SK-N-SH treated with all-trans-retinoic acid at 6 μM for 48 hours (cell line): ENCODE data around the gene TSHZ1.
A peak's percentile ranks its signal among the peaks of the same experiment; 100 is the strongest.

Experiments
- ATAC-seq: fragments of 200-7000 bp; cut with Tn5 transposase; 3 replicates; pipeline ENCODE4 v1.9.1; 2020; ENCODE audit warnings: mild to moderate bottlenecking, moderate library complexity
- ARNTL ChIP-seq: fragments of 450-650 bp; formaldehyde crosslinking; IDR thresholded peaks from 2 replicates; pipeline ENCODE4 v1.5.0; 2020; ENCODE audit warnings: low read depth, mild to moderate bottlenecking, moderate library complexity, borderline replicate concordance
- BACH2 ChIP-seq: fragments of 250-450 bp; sonication (Bioruptor Pico); IDR thresholded peaks from 2 replicates; pipeline ENCODE4 v1.9.0; 2021; ENCODE audit warnings: mild to moderate bottlenecking, borderline replicate concordance
- CSDC2 ChIP-seq: fragments of 250-450 bp; sonication (Bioruptor Pico); IDR thresholded peaks from 2 replicates; pipeline ENCODE4 v1.5.0; 2020; ENCODE audit warnings: mild to moderate bottlenecking, moderate library complexity
- ESRRG ChIP-seq: fragments of 250-450 bp; sonication (Bioruptor Pico); IDR thresholded peaks from 2 replicates; pipeline ENCODE4 v1.6.1; 2021; ENCODE audit warnings: mild to moderate bottlenecking
- GLIS3 ChIP-seq: fragments of 250-450 bp; sonication (Bioruptor Pico); IDR thresholded peaks from 2 replicates; pipeline ENCODE4 v1.5.0; 2020; ENCODE audit warnings: mild to moderate bottlenecking, moderate library complexity
- ISL1 ChIP-seq: fragments of 250-450 bp; sonication (Bioruptor Pico); IDR thresholded peaks from 2 replicates; pipeline ENCODE4 v2.1.2; 2022; ENCODE audit warnings: mild to moderate bottlenecking, moderate library complexity
- PPARA ChIP-seq: fragments of 250-450 bp; sonication (Bioruptor Pico); IDR thresholded peaks from 2 replicates; pipeline ENCODE4 v1.5.0; 2020; ENCODE audit warnings: mild to moderate bottlenecking, borderline replicate concordance
- RARB ChIP-seq: fragments of 250-450 bp; sonication (Bioruptor Pico); IDR thresholded peaks from 2 replicates; pipeline ENCODE4 v1.8.0; 2021; ENCODE audit warnings: mild to moderate bottlenecking, moderate library complexity
- SNAI2 ChIP-seq: fragments of 250-450 bp; sonication (Bioruptor Pico); IDR thresholded peaks from 2 replicates; pipeline ENCODE4 v1.5.0; 2020; ENCODE audit warnings: mild to moderate bottlenecking, moderate library complexity
- TOX ChIP-seq: fragments of 250-450 bp; sonication (Bioruptor Pico); IDR thresholded peaks from 2 replicates; pipeline ENCODE4 v1.8.0; 2021; ENCODE audit warnings: mild to moderate bottlenecking, moderate library complexity, borderline replicate concordance
- ZC3H10 ChIP-seq: fragments of 250-450 bp; sonication (Bioruptor Pico); IDR thresholded peaks from 2 replicates; pipeline ENCODE4 v1.5.1; 2021; ENCODE audit warnings: mild to moderate bottlenecking, moderate library complexity
- ZFP3 ChIP-seq: fragments of 250-450 bp; sonication (Bioruptor Pico); IDR thresholded peaks from 2 replicates; pipeline ENCODE4 v1.5.0; 2020; ENCODE audit warnings: mild to moderate bottlenecking, moderate library complexity
- ZNF565 ChIP-seq: fragments of 450-650 bp; formaldehyde crosslinking; conservative IDR thresholded peaks from 2 replicates; pipeline ENCODE4 v1.5.0; 2020; ENCODE audit warnings: low read depth, mild to moderate bottlenecking, moderate library complexity
- ZNF70 ChIP-seq: fragments of 450-650 bp; formaldehyde crosslinking; IDR thresholded peaks from 2 replicates; pipeline ENCODE4 v1.5.0; 2020; ENCODE audit warnings: mild to moderate bottlenecking, moderate library complexity
- ZNF8 ChIP-seq: fragments of 450-650 bp; formaldehyde crosslinking; IDR thresholded peaks from 2 replicates; pipeline ENCODE4 v1.5.0; 2020; ENCODE audit warnings: mild to moderate bottlenecking, moderate library complexity
- TF ChIP-seq, protein P1 (sequence below): fragments of 250-450 bp; sonication (Bioruptor Pico); IDR thresholded peaks from 2 replicates; pipeline ENCODE4 v1.5.1; 2021; ENCODE audit warnings: mild to moderate bottlenecking, moderate library complexity
- TF ChIP-seq, protein P2 (sequence below): fragments of 250-450 bp; sonication (Bioruptor Pico); IDR thresholded peaks from 2 replicates; pipeline ENCODE4 v1.8.0; 2021; ENCODE audit warnings: low read depth, mild to moderate bottlenecking, moderate library complexity, borderline replicate concordance
- TF ChIP-seq, protein P3 (sequence below): fragments of 250-450 bp; sonication (Bioruptor Pico); IDR thresholded peaks from 2 replicates; pipeline ENCODE4 v1.8.0; 2020; ENCODE audit warnings: mild to moderate bottlenecking, moderate library complexity, borderline replicate concordance

TSHZ1 gene

DNA sequence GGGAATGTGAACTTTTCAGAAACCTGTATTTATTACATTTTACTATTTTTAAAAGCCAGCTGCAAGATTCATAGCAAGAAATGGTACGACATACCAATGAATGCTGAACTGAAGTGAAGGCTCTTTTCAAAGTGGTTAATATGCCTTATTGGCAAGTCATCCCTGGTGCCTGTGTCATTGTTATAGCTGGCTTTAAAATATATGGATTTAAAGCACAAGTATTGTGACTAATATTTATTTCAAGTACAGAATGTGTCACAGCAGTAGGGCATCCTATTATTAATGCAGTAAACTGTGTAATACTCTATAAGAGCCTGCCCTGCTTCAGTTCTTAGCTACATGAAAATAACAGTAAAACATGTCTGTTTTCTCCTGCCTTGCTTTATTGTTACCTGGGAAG is 10.8 kb downstream of the TSHZ1 start:
- TF ChIP-seq ARNTL (CRISPR knock-in tag), result no peak
- no peak for ATAC-seq

DNA sequence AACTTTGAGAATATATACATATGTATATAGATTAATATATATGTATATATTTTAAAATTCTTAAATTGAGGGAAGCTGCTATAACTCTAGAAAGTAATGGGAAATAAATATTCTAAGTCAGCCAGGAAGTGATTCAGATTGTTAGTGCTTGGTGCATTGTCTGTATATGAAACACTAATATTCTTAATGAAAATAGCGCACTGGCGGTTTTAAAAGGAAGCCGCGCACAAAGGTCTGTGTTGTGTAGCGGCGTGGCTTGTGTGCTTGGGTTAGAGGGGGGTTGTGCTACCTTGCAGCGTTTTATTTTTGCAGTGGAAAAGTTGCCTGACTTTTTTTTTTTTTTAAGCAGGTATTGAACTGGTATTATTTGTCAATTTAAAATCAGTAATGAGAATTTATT is 11.3 kb downstream of the TSHZ1 start:
- no peak for ATAC-seq
- TF ChIP-seq PPARA (CRISPR knock-in tag) (no peak), GLIS3 (no peak), ISL1 (CRISPR knock-in tag) (no peak), SNAI2 (CRISPR knock-in tag) (no peak), ESRRG (CRISPR knock-in tag) (no peak), ZNF565 (CRISPR knock-in tag) (no peak), ZC3H10 (CRISPR knock-in tag) (no peak), ZNF8 (CRISPR knock-in tag) (no peak)
- TF ChIP-seq, protein P1, sequence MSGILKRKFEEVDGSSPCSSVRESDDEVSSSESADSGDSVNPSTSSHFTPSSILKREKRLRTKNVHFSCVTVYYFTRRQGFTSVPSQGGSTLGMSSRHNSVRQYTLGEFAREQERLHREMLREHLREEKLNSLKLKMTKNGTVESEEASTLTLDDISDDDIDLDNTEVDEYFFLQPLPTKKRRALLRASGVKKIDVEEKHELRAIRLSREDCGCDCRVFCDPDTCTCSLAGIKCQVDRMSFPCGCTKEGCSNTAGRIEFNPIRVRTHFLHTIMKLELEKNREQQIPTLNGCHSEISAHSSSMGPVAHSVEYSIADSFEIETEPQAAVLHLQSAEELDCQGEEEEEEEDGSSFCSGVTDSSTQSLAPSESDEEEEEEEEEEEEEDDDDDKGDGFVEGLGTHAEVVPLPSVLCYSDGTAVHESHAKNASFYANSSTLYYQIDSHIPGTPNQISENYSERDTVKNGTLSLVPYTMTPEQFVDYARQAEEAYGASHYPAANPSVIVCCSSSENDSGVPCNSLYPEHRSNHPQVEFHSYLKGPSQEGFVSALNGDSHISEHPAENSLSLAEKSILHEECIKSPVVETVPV (CRISPR knock-in tag), result no peak

DNA sequence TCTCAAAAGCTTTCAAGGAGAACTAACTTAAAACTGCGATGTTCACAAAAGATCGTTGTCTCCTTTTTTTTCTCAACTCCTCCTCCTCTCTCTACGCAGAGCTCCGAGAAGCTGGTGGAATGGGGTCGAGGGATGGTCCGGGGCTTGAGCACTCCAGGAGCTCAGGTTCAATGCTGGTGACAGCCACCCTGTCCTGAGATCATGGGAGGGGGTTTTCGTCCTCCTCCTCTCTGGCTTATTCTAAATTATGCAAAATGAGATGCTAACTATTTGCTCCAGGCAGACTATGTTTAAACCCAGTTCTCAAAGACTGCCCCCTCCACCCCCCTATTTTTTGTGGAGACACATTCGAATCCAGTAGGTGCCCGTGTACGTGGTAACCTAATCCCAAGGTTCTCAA is 11.8 kb downstream of the TSHZ1 start:
- no peak for ATAC-seq
- TF ChIP-seq BACH2 (CRISPR knock-in tag) (no peak), TOX (CRISPR knock-in tag) (no peak), ISL1 (CRISPR knock-in tag) (no peak), ESRRG (CRISPR knock-in tag) (no peak), ZNF70 (CRISPR knock-in tag) (no peak), SNAI2 (CRISPR knock-in tag) (no peak), RARB (CRISPR knock-in tag) (no peak), CSDC2 (CRISPR knock-in tag) (no peak), ARNTL (CRISPR knock-in tag) (no peak), ZNF565 (CRISPR knock-in tag) (no peak), ZFP3 (CRISPR knock-in tag) (no peak), ZNF8 (CRISPR knock-in tag) (no peak), PPARA (CRISPR knock-in tag) (no peak)
- TF ChIP-seq, protein P1 (CRISPR knock-in tag), result no peak
- TF ChIP-seq, protein P2, sequence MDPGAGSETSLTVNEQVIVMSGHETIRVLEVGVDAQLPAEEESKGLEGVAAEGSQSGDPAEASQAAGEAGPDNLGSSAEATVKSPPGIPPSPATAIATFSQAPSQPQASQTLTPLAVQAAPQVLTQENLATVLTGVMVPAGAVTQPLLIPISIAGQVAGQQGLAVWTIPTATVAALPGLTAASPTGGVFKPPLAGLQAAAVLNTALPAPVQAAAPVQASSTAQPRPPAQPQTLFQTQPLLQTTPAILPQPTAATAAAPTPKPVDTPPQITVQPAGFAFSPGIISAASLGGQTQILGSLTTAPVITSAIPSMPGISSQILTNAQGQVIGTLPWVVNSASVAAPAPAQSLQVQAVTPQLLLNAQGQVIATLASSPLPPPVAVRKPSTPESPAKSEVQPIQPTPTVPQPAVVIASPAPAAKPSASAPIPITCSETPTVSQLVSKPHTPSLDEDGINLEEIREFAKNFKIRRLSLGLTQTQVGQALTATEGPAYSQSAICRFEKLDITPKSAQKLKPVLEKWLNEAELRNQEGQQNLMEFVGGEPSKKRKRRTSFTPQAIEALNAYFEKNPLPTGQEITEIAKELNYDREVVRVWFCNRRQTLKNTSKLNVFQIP (CRISPR knock-in tag), result no peak
- TF ChIP-seq, protein P3, sequence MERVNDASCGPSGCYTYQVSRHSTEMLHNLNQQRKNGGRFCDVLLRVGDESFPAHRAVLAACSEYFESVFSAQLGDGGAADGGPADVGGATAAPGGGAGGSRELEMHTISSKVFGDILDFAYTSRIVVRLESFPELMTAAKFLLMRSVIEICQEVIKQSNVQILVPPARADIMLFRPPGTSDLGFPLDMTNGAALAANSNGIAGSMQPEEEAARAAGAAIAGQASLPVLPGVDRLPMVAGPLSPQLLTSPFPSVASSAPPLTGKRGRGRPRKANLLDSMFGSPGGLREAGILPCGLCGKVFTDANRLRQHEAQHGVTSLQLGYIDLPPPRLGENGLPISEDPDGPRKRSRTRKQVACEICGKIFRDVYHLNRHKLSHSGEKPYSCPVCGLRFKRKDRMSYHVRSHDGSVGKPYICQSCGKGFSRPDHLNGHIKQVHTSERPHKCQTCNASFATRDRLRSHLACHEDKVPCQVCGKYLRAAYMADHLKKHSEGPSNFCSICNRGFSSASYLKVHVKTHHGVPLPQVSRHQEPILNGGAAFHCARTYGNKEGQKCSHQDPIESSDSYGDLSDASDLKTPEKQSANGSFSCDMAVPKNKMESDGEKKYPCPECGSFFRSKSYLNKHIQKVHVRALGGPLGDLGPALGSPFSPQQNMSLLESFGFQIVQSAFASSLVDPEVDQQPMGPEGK (CRISPR knock-in tag), result no peak

DNA sequence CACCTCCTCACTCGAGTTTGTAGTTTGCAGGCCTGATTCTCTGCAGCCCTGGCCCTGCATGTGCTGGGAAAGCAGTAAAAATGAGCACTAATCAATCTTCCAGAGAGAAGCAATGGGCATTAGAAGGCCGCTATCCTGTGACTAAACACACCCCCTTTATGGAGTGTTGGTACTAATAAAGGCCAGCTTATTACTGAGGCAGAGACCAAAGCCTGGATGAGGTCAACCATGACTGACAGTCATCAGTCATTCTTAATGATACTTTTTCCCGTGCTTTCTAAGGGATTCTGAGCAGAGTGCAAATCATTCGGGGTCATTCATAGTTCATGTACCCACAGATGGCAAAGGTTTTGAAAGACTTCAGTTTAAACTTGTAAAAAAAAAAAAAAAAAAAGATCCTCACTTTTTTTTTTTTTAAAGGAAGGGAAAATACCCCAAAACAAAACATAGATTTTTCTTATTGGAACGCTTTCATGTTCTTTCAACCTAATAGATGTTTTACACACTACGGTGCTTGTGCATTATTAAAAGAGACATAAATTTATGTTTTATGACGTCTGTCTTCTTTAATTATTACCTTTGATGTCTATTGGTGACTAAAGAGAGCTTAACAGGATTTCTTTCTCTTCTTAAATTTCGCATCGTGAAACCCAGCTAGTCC is 13.2 kb downstream of the TSHZ1 start:
- peak; percentile 58 for TF ChIP-seq ISL1 (CRISPR knock-in tag)
- TF ChIP-seq PPARA (CRISPR knock-in tag), result no peak
- peak; percentile 55; the same call in 2 of the 3 replicates for ATAC-seq

DNA sequence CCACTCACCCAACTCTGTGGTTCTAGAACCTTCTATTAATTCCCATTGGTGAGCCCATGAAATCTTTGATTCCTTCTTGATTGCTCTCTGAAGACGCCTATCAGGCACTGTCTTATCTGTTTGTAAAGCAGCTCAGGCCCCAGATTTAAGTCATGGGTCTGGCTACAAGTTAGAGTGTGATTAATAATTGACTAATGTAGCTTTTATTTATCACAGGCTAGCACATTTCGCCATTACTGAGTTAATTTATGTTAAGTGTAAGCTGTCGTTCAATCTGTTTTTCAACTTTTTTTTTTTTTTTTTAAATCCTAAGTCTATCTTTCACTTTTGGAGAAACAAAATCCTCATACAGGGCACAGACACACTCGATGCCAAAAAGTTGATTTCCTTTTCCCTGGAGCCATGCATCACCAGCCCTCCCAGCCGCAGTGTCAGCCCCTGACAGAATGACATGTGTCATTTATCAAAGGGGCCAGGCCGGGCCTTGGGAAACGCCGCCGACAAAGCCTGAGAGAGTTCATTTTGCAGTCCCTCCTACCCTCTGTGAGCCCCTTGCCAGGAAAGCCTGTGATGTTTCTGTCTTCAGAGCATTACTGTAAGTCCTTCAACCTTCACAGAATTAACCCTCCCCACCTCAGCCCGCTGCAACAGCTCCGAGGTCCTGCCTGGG is 15.8 kb downstream of the TSHZ1 start:
- no peak; the same call in 2 of the 3 replicates for ATAC-seq
- TF ChIP-seq ARNTL (CRISPR knock-in tag) (no peak), ISL1 (CRISPR knock-in tag) (0 out of 2 replicates have a peak, but pooled peaks have one; percentile 6)
